Measurements from ENCODE around the gene FAM170B.

Gene FAM170B

DNA sequence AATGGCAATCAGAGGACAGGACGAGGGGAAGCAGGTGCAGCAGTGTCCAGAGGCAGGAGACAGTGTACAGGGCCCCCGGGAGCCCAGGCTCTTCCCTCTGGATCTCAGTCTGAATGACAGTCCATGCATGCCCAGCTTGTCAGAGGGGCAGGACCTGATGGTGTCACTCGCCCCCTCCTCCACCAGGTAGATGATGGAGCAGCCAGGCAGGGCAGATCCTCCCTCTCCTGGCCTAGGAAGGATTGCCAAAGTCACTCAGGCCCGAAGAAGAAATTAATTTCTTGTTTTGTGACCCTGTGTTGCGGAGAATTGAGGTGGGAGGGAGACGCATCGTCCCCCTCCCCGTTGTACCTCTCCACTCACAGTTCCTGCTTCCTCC, 22.5 kb downstream of the FAM170B start:
- TF ChIP-seq, protein P1, sequence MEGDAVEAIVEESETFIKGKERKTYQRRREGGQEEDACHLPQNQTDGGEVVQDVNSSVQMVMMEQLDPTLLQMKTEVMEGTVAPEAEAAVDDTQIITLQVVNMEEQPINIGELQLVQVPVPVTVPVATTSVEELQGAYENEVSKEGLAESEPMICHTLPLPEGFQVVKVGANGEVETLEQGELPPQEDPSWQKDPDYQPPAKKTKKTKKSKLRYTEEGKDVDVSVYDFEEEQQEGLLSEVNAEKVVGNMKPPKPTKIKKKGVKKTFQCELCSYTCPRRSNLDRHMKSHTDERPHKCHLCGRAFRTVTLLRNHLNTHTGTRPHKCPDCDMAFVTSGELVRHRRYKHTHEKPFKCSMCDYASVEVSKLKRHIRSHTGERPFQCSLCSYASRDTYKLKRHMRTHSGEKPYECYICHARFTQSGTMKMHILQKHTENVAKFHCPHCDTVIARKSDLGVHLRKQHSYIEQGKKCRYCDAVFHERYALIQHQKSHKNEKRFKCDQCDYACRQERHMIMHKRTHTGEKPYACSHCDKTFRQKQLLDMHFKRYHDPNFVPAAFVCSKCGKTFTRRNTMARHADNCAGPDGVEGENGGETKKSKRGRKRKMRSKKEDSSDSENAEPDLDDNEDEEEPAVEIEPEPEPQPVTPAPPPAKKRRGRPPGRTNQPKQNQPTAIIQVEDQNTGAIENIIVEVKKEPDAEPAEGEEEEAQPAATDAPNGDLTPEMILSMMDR (conservative IDR thresholded peaks at IDR 0.05; ENCODE audit: low read length): no peak
- no peak for TF ChIP-seq EZH2phosphoT487 (IDR thresholded peaks at IDR 0.05; ENCODE audit: borderline replicate concordance)
- Histone ChIP-seq H4K20me1 (ENCODE audit: insufficient read depth, low read length, poor library complexity, severe bottlenecking) (no peaks in the 10 kb centered on the region), H3K4me1 (ENCODE audit: insufficient read depth, low read length, poor library complexity, severe bottlenecking) (peaks cover 4% of the 10 kb centered on the region), H3K79me2 (ENCODE audit: insufficient read depth, low read length) (no peaks in the 10 kb centered on the region), H3F3A (ENCODE audit: low read depth) (no peaks in the 10 kb centered on the region), H3K4me3 (ENCODE audit: low read length, poor library complexity, severe bottlenecking) (no peak overlapping the region), H3K9ac (ENCODE audit: low read depth, low read length, poor library complexity, severe bottlenecking) (no peak overlapping the region), H3K9me2 (replicated peaks; ENCODE audit: low read depth, low read length) (no peaks in the 10 kb centered on the region), H2AFZ (ENCODE audit: low read length) (no peak overlapping the region), H3K4me2 (ENCODE audit: low read depth, low read length, poor library complexity, severe bottlenecking) (no peak overlapping the region), H3K9me3 (ENCODE audit: insufficient read depth, low read depth, low read length) (no peaks in the 10 kb centered on the region), H3K27me3 (ENCODE audit: insufficient read depth, low read length, poor library complexity, severe bottlenecking) (no peaks in the 10 kb centered on the region), H3K36me3 (ENCODE audit: insufficient read depth, low read length) (no peaks in the 10 kb centered on the region)

DNA sequence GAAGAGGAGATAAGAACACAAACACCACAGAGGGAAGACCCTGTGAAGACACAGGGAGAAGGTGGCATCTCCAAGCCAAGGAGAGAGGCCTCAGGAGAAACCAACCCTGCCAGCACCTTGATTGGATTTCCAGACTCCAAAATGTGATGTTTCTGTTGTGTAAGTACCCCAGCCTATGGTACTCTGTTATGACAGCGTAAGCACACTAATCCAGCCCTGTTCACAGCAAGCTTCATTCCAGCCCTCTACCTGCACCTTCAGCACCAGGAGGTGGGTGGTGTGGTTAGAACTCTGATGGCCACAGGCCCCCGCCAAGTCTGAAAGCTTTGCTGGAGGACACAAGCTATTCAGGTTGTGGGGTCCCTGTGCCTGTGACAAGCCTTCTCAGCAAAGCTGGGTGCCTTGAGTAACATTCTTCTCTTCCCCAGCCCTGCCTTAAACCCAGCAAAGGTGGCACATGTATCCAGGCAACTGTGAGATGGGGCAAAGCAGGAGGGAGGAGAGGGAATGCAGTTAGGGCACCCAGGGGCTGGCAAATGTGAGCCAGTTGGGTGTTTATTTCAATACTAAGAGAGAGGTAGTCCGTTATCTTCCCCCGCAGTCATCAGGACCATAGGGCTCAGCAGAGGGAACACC, 23.0 kb downstream of the FAM170B start:
- Histone ChIP-seq H3F3A (ENCODE audit: low read depth) (no peaks in the 10 kb centered on the region), H4K20me1 (ENCODE audit: insufficient read depth, low read length, poor library complexity, severe bottlenecking) (no peaks in the 10 kb centered on the region), H3K79me2 (ENCODE audit: insufficient read depth, low read length) (no peaks in the 10 kb centered on the region)

DNA sequence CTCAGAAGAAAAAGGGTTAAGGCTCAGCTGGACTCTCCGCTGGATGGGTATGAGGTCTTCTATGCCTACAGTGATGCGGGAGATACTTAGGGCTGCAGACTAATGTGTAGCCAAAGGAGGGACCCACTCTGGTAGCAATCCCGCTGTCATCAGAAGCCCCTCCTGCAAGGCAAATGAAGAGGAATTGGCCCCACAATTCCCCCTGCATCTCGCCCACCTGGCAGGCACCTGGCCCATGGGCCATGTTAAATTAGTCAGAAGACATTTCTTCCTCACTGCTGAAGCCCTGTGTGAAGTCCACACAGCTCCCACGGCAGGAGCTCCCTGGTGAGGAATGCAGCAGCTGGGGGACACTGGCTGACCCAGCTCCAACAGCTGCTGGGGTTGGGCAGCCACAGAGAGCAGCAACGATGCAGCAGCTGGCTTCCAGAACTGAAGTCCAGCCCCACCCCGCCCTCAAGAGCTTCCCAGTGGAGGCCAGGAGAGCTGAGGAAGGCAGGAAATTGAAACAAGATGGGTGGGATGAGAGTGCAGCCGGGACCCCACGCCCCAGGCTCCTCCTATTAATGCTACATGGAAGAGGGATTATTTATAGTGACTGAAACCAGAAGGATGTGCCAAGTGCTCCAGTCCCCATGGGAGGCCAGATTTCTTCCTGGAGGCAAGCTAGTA, 24.0 kb downstream of the FAM170B start:
- Histone ChIP-seq H3K79me2 (ENCODE audit: insufficient read depth, low read length) (no peaks in the 10 kb centered on the region), H3K9me2 (replicated peaks; ENCODE audit: low read depth, low read length) (no peaks in the 10 kb centered on the region), H3K36me3 (ENCODE audit: insufficient read depth, low read length) (no peaks in the 10 kb centered on the region), H3K4me3 (ENCODE audit: low read length, poor library complexity, severe bottlenecking) (no peak overlapping the region), H3F3A (ENCODE audit: low read depth) (no peaks in the 10 kb centered on the region), H3K27me3 (ENCODE audit: insufficient read depth, low read length, poor library complexity, severe bottlenecking) (no peaks in the 10 kb centered on the region), H4K20me1 (ENCODE audit: insufficient read depth, low read length, poor library complexity, severe bottlenecking) (no peaks in the 10 kb centered on the region), H3K9me3 (ENCODE audit: insufficient read depth, low read depth, low read length) (no peaks in the 10 kb centered on the region), H3K9ac (ENCODE audit: low read depth, low read length, poor library complexity, severe bottlenecking) (no peak overlapping the region), H3K4me2 (ENCODE audit: low read depth, low read length, poor library complexity, severe bottlenecking) (no peak overlapping the region), H3K4me1 (ENCODE audit: insufficient read depth, low read length, poor library complexity, severe bottlenecking) (no peaks in the 10 kb centered on the region), H2AFZ (ENCODE audit: low read length) (no peak overlapping the region)
- TF ChIP-seq EZH2phosphoT487 (IDR thresholded peaks at IDR 0.05; ENCODE audit: borderline replicate concordance): no peak
- TF ChIP-seq, protein P1 (conservative IDR thresholded peaks at IDR 0.05; ENCODE audit: low read length): no peak

More for the DNA sequence above, 23.0 kb downstream of the FAM170B start:
- Histone ChIP-seq H3K9me2 (replicated peaks; ENCODE audit: low read depth, low read length) (no peaks in the 10 kb centered on the region), H3K4me2 (ENCODE audit: low read depth, low read length, poor library complexity, severe bottlenecking) (no peak overlapping the region), H3K27me3 (ENCODE audit: insufficient read depth, low read length, poor library complexity, severe bottlenecking) (no peaks in the 10 kb centered on the region), H3K9me3 (ENCODE audit: insufficient read depth, low read depth, low read length) (no peaks in the 10 kb centered on the region), H3K36me3 (ENCODE audit: insufficient read depth, low read length) (no peaks in the 10 kb centered on the region), H3K4me1 (ENCODE audit: insufficient read depth, low read length, poor library complexity, severe bottlenecking) (no peaks in the 10 kb centered on the region), H3K4me3 (ENCODE audit: low read length, poor library complexity, severe bottlenecking) (no peak overlapping the region), H3K9ac (ENCODE audit: low read depth, low read length, poor library complexity, severe bottlenecking) (no peak overlapping the region), H2AFZ (ENCODE audit: low read length) (no peak overlapping the region)
- TF ChIP-seq, protein P1 (conservative IDR thresholded peaks at IDR 0.05; ENCODE audit: low read length): no peak
- no peak for TF ChIP-seq EZH2phosphoT487 (IDR thresholded peaks at IDR 0.05; ENCODE audit: borderline replicate concordance)

Data from Loucy (cell line).